Measurements from ENCODE around the gene PFDN6. TPM values are rescaled to one million over a fixed set of nuclear protein-coding genes. Genes with fewer than 3 reads are reported as not detected.
A peak's percentile ranks its signal among the peaks of the same experiment; 100 is the strongest.

Gene PFDN6
- total RNA-seq, 1 experiment from 2014 or later, result 54.7 TPM

GRCh38 chr6:33278392-33278741 is 11.0 kb upstream of the PFDN6 start:
- Mint-ChIP-seq H3K36me3 (ENCODE audit: insufficient read depth, unreplicated experiment) (peaks cover 61% of the 10 kb centered on the region), H3K27me3 (ENCODE audit: insufficient read depth, unreplicated experiment) (no peaks in the 10 kb centered on the region), H3K27ac (ENCODE audit: low read depth, unreplicated experiment) (no peak overlapping the region), H3K4me3 (ENCODE audit: unreplicated experiment) (no peak overlapping the region), H3K4me1 (ENCODE audit: insufficient read depth, unreplicated experiment) (peaks cover 28% of the 10 kb centered on the region), H3K9me3 (ENCODE audit: unreplicated experiment) (no peaks in the 10 kb centered on the region)
- ChIA-PET POLR2A (interaction anchor here (0.9 to 5.6 kb wide), 8 partner anchors 10 to 306 kb away, joined by 4 to 73 read pairs (median 10); partner anchors contain the start of genes PFDN6, RGL2, WDR46 and ZBTB22), CTCF (interaction anchor here (0.8 to 2.9 kb wide), 5 partner anchors 10 to 30 kb away, joined by 3 to 18 read pairs (median 4); partner anchors contain the start of genes PFDN6 and WDR46)
- BruUV-seq (replicated peaks), result no TSS peak
- TF ChIP-seq, protein P1, sequence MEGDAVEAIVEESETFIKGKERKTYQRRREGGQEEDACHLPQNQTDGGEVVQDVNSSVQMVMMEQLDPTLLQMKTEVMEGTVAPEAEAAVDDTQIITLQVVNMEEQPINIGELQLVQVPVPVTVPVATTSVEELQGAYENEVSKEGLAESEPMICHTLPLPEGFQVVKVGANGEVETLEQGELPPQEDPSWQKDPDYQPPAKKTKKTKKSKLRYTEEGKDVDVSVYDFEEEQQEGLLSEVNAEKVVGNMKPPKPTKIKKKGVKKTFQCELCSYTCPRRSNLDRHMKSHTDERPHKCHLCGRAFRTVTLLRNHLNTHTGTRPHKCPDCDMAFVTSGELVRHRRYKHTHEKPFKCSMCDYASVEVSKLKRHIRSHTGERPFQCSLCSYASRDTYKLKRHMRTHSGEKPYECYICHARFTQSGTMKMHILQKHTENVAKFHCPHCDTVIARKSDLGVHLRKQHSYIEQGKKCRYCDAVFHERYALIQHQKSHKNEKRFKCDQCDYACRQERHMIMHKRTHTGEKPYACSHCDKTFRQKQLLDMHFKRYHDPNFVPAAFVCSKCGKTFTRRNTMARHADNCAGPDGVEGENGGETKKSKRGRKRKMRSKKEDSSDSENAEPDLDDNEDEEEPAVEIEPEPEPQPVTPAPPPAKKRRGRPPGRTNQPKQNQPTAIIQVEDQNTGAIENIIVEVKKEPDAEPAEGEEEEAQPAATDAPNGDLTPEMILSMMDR (IDR thresholded peaks at IDR 0.05; ENCODE audit: unreplicated experiment), result no peak
- no peak for DNase-seq (ENCODE audit: unreplicated experiment)
- intact Hi-C loops (cut with micrococcal nuclease), result loop anchor here (2.0 kb wide), 1 partner anchor 20 kb away; the partner anchor contains the start of gene RGL2

GRCh38 chr6:33278810-33279209 is 10.6 kb upstream of the PFDN6 start:
- TF ChIP-seq, protein P1 (IDR thresholded peaks at IDR 0.05; ENCODE audit: unreplicated experiment), result no peak
- no peaks in the 10 kb centered on the region for H3K27me3 Mint-ChIP-seq (ENCODE audit: insufficient read depth, unreplicated experiment)
- no peak overlapping the region for H3K4me3 Mint-ChIP-seq (ENCODE audit: unreplicated experiment)
- peaks cover 25% of the 10 kb centered on the region for H3K4me1 Mint-ChIP-seq (ENCODE audit: insufficient read depth, unreplicated experiment)
- no peak overlapping the region for H3K27ac Mint-ChIP-seq (ENCODE audit: low read depth, unreplicated experiment)
- ChIA-PET POLR2A (interaction anchor here (0.9 to 5.6 kb wide), 6 partner anchors 10 to 307 kb away, joined by 4 to 73 read pairs (median 10); partner anchors contain the start of genes PFDN6, WDR46 and ZBTB22), CTCF (interaction anchor here (0.8 to 2.9 kb wide), 4 partner anchors 10 to 30 kb away, joined by 3 to 18 read pairs (median 6); partner anchors contain the start of genes PFDN6 and WDR46)
- H3K36me3 Mint-ChIP-seq (ENCODE audit: insufficient read depth, unreplicated experiment), result peaks cover 61% of the 10 kb centered on the region
- H3K9me3 Mint-ChIP-seq (ENCODE audit: unreplicated experiment), result no peaks in the 10 kb centered on the region
- no TSS peak for BruUV-seq (replicated peaks)
- DNase-seq (ENCODE audit: unreplicated experiment), result no peak
- intact Hi-C loops (cut with micrococcal nuclease), result loop anchor here (2.0 kb wide), 1 partner anchor 20 kb away; the partner anchor contains the start of gene RGL2

- Mint-ChIP-seq H3K4me3 (ENCODE audit: unreplicated experiment) (no peak overlapping the region), H3K9me3 (ENCODE audit: unreplicated experiment) (no peaks in the 10 kb centered on the region), H3K4me1 (ENCODE audit: insufficient read depth, unreplicated experiment) (peaks cover 22% of the 10 kb centered on the region), H3K36me3 (ENCODE audit: insufficient read depth, unreplicated experiment) (peaks cover 61% of the 10 kb centered on the region), H3K27me3 (ENCODE audit: insufficient read depth, unreplicated experiment) (no peaks in the 10 kb centered on the region), H3K27ac (ENCODE audit: low read depth, unreplicated experiment) (no peak overlapping the region)
- TF ChIP-seq, protein P1 (IDR thresholded peaks at IDR 0.05; ENCODE audit: unreplicated experiment), result no peak
- TSS peak; percentile 30 for BruUV-seq (replicated peaks)
- intact Hi-C loops (cut with micrococcal nuclease), result loop anchor here (2.0 kb wide), 1 partner anchor 20 kb away; the partner anchor contains the start of gene RGL2
- CTCF ChIA-PET, result interaction anchor here (0.5 to 2.0 kb wide), 7 partner anchors 8 to 131 kb away, joined by 3 to 9 read pairs (median 3); partner anchors contain the start of genes RPS18, VPS52 and WDR46
- DNase-seq (ENCODE audit: unreplicated experiment), result no peak
- POLR2A ChIA-PET, result interaction anchor here (0.7 to 5.6 kb wide), 4 partner anchors 9 to 307 kb away, joined by 3 to 73 read pairs (median 19); partner anchors contain the start of genes PFDN6 and WDR46
Measured at GRCh38 chr6:33279257-33279695, 10.1 kb upstream of the PFDN6 start.

DNA sequence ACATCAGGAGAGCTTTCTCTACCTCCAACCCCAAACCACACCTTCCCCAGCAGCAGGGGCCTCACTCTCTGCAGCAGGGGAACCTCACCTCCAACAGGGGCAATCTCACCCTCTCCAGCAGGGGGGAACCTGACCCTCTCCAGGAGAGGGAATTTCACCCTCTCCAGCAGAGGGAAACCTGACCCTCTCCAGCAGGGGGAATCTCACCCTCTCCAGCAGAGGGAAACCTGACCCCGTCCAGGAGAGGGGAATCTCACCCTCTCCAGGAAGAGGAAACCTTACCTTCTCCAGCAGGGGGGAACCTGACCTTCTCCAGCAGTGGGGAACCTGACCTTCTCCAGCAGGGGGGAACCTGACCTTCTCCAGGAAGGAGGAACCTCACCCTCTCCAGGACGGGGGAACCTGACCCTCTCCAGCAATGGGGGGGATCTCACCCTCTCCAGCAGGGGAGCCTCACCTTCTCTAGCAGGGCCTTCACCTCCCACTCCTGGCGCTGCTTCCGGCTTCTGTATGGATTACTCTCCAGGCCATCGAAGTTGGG is 9.4 kb upstream of the PFDN6 start:
- ChIA-PET CTCF (interaction anchor here (0.6 to 0.7 kb wide), 4 partner anchors 9 to 130 kb away, joined by 3 to 4 read pairs (median 3); partner anchors contain the start of gene WDR46), POLR2A (interaction anchor here (0.7 to 5.6 kb wide), 6 partner anchors 8 to 308 kb away, joined by 3 to 73 read pairs (median 8); partner anchors contain the start of genes PFDN6, RPS18, VPS52 and WDR46)
- Mint-ChIP-seq H3K9me3 (ENCODE audit: unreplicated experiment) (no peaks in the 10 kb centered on the region), H3K36me3 (ENCODE audit: insufficient read depth, unreplicated experiment) (peaks cover 61% of the 10 kb centered on the region), H3K27ac (ENCODE audit: low read depth, unreplicated experiment) (no peak overlapping the region), H3K4me1 (ENCODE audit: insufficient read depth, unreplicated experiment) (peaks cover 15% of the 10 kb centered on the region), H3K27me3 (ENCODE audit: insufficient read depth, unreplicated experiment) (no peaks in the 10 kb centered on the region), H3K4me3 (ENCODE audit: unreplicated experiment) (no peak overlapping the region)
- BruUV-seq (replicated peaks), result no TSS peak
- intact Hi-C loops (cut with micrococcal nuclease), result loop anchor here (1.0 to 5.0 kb wide), 3 partner anchors 19 to 127 kb away; partner anchors contain the start of gene RGL2
- TF ChIP-seq, protein P1 (IDR thresholded peaks at IDR 0.05; ENCODE audit: unreplicated experiment), result peak; percentile 72
- DNase-seq (ENCODE audit: unreplicated experiment), result peak; percentile 74

Data from MCF 10A (cell line).